ENCODE measurements around the gene TBX10. TPM values are rescaled to one million over a fixed set of nuclear protein-coding genes. Genes with fewer than 3 reads are reported as not detected.
A peak's percentile ranks its signal among the peaks of the same experiment; 100 is the strongest.

TBX10 gene
- total and polyA plus RNA-seq, 12 donors = not detected

- H3K4me1 ChIP-seq (replicated peaks in 1 of 2) = peaks cover 0 to 14% of the 10 kb centered on the region in 2 donors
- DNase-seq = peak; percentile 99
- TF ChIP-seq POLR2A (IDR thresholded peaks at IDR 0.05) (peak; percentile 55 to 76), CTCF (IDR thresholded peaks at IDR 0.05) (peak; percentile 46 to 77 (median 67))
- intact Hi-C loops (cut with DNase I) = loop anchor here in 1 of 2 donors (10.0 kb wide), 1 partner anchor 174 kb away; no protein-coding TSS in a partner anchor
- peak overlapping the region in 2 of 4 donors; percentile 49 to 74 for H3K4me3 ChIP-seq
- H3K36me3 ChIP-seq (replicated peaks in 1 of 2) = no peaks in the 10 kb centered on the region
- peak overlapping the region in 4 of 5 donors; percentile 79 to 98 (median 93) for H3K27ac ChIP-seq
- no peaks in the 10 kb centered on the region for H3K27me3 ChIP-seq
- WGBS, 4 donors = 1 to 2% (median 1%) methylated on average over 25 to 69 of the region's 70 CpGs
- H3K9me3 ChIP-seq (replicated peaks in 1 of 3) = no peaks in the 10 kb centered on the region
These were observed 9.2 kb downstream of the TBX10 start for GRCh38 chr11:67630228-67630942.

GRCh38 chr11:67629386-67630227 is 10.0 kb downstream of the TBX10 start, which contains the start of gene NUDT8:
Gene NUDT8 (minus strand): TSS chr11:67629937. CDS start chr11:67629911, 26 bp downstream.
- peak within 1 kb of the TSS in 3 of 4 donors; percentile 15 to 74 (median 49) for H3K4me3 ChIP-seq
- no peaks in the 10 kb centered on the region for H3K27me3 ChIP-seq
- peak; percentile 76 to 92 (median 83) for DNase-seq
- H3K27ac ChIP-seq = peak within 1 kb of the TSS; percentile 9 to 98 (median 89)
- H3K36me3 ChIP-seq (replicated peaks in 1 of 2) = no peaks in the 10 kb centered on the region
- peak; percentile 34 to 73 for TF ChIP-seq POLR2A (IDR thresholded peaks at IDR 0.05)
- TF ChIP-seq CTCF (IDR thresholded peaks at IDR 0.05) = peak; percentile 67 to 86 (median 80)
- peaks cover 0 to 14% of the 10 kb centered on the region in 2 donors for H3K4me1 ChIP-seq (replicated peaks in 1 of 2)
- intact Hi-C loops (cut with DNase I) = loop anchor here in 1 of 2 donors (5.0 to 10.0 kb wide), 2 partner anchors 83 to 175 kb away; no protein-coding TSS in a partner anchor
- 0 to 1% (median 0%) methylated on average over 49 to 102 of the region's 102 CpGs; no CpG with 5 or more reads in 1 of the 4 donors for WGBS, 4 donors
- H3K9me3 ChIP-seq (replicated peaks in 1 of 3) = no peaks in the 10 kb centered on the region

- TF ChIP-seq CTCF (IDR thresholded peaks at IDR 0.05) (no peak), POLR2A (IDR thresholded peaks at IDR 0.05) (no peak)
- no peaks in the 10 kb centered on the region for H3K27me3 ChIP-seq
- H3K36me3 ChIP-seq (replicated peaks in 1 of 2) = no peaks in the 10 kb centered on the region
- peaks cover 0 to 14% of the 10 kb centered on the region in 2 donors for H3K4me1 ChIP-seq (replicated peaks in 1 of 2)
- H3K4me3 ChIP-seq = peak overlapping the region in 1 of 4 donors; percentile 74
- intact Hi-C loops (cut with DNase I) = loop anchor here in 1 of 2 donors (5.0 kb wide), 1 partner anchor 83 kb away; no protein-coding TSS in a partner anchor
- no peak for DNase-seq
- 44 to 72% (median 54%) methylated on average over 10 to 25 of the region's 25 CpGs for WGBS, 4 donors
- no peaks in the 10 kb centered on the region for H3K9me3 ChIP-seq (replicated peaks in 1 of 3)
- H3K27ac ChIP-seq = peak overlapping the region in 2 of 5 donors; percentile 89 to 98
These were observed 10.7 kb downstream of the TBX10 start for GRCh38 chr11:67628710-67629385.
